NT2/D1 (cell line): ENCODE data around the gene METTL26.

Source experiments
- DNase-seq: peaks from one replicate; pipeline ENCODE4 v3.0.0-alpha.2; 2011; ENCODE audit warnings: low read depth, low spot score
- H3K27me3 ChIP-seq: 2 replicates; pipeline ENCODE4 v1.6.0; 2011; ENCODE audit warnings: mild to moderate bottlenecking; ENCODE audit not compliant: insufficient read length, insufficient read depth
- H3K36me3 ChIP-seq: 2 replicates; pipeline ENCODE4 v1.6.1; 2011; ENCODE audit warnings: mild to moderate bottlenecking, low read length, mixed read lengths; ENCODE audit not compliant: insufficient read depth, insufficient read length
- H3K4me1 ChIP-seq: 2 replicates; pipeline ENCODE4 v1.5.1; 2011; ENCODE audit not compliant: insufficient read depth, insufficient read length
- H3K4me3 ChIP-seq: 2 replicates; pipeline ENCODE4 v1.5.1; 2011; ENCODE audit warnings: low read depth; ENCODE audit not compliant: insufficient read length
- H3K9ac ChIP-seq: 2 replicates; pipeline ENCODE4 v1.6.0; 2011; ENCODE audit warnings: low read depth; ENCODE audit not compliant: insufficient read length
- H3K9me3 ChIP-seq: 2 replicates; pipeline ENCODE4 v1.5.1; 2011; ENCODE audit warnings: mild to moderate bottlenecking, low read length; ENCODE audit not compliant: insufficient read depth
- SUZ12 ChIP-seq: IDR thresholded peaks from 2 replicates; pipeline ENCODE4 v1.6.1; 2011; ENCODE audit not compliant: insufficient read length, insufficient read depth; ENCODE audit errors: extremely low read depth
- YY1 ChIP-seq: IDR thresholded peaks from 2 replicates; pipeline ENCODE4 v1.6.1; 2011; ENCODE audit not compliant: insufficient read length, insufficient read depth
- ZNF274 ChIP-seq: IDR thresholded peaks from 2 replicates; pipeline ENCODE4 v1.6.1; 2011; ENCODE audit warnings: mild to moderate bottlenecking, low read depth, low read length

Gene METTL26

GRCh38 chr16:660459-661183 lies 24.5 kb upstream of the METTL26 start:
- peaks cover 16% of the 10 kb centered on the region for H3K4me1 ChIP-seq
- H3K4me3 ChIP-seq = no peak overlapping the region
- no peaks in the 10 kb centered on the region for H3K27me3 ChIP-seq
- H3K9me3 ChIP-seq = no peaks in the 10 kb centered on the region
- peaks cover 82% of the 10 kb centered on the region for H3K36me3 ChIP-seq
- peak; percentile 66 for DNase-seq
- peak overlapping the region; percentile 74 for H3K9ac ChIP-seq
- TF ChIP-seq ZNF274 = no peak
- no peak for TF ChIP-seq YY1
- no peak for TF ChIP-seq SUZ12

- Histone ChIP-seq H3K9ac (no peak overlapping the region), H3K4me1 (peaks cover 16% of the 10 kb centered on the region), H3K4me3 (no peak overlapping the region), H3K36me3 (peaks cover 87% of the 10 kb centered on the region), H3K9me3 (no peaks in the 10 kb centered on the region), H3K27me3 (no peaks in the 10 kb centered on the region)
- no peak for DNase-seq
- TF ChIP-seq ZNF274 (no peak), YY1 (no peak)
Observed at GRCh38 chr16:660132-660458, 24.0 kb upstream of the METTL26 start.

DNA sequence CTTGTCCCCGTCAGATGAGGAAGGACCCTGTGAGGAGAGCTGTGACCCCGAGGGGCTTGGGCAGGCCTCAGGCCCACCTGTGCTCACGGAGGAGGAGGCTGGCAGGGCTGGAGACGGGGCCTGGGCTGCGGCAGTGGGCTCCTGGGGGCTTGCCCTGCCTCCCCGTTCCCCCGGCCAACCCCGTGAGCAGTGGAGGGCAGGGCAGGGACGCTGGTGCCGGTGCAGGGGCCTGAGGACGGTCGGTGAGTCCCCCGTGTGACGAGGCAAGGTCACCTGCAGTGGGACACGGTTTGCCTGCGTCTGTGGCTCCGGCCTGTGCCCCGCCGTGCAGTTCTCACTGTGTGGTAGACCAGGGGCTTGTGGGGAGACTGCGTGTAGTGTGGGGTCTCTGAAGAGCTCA lies 23.5 kb upstream of the METTL26 start:
- no peak for DNase-seq
- no peak overlapping the region for H3K9ac ChIP-seq
- H3K4me3 ChIP-seq = no peak overlapping the region
- peaks cover 16% of the 10 kb centered on the region for H3K4me1 ChIP-seq
- TF ChIP-seq YY1 (no peak), SUZ12 (no peak), ZNF274 (no peak)
- H3K27me3 ChIP-seq = no peaks in the 10 kb centered on the region
- H3K9me3 ChIP-seq = no peaks in the 10 kb centered on the region
- H3K36me3 ChIP-seq = peaks cover 90% of the 10 kb centered on the region

- H3K9ac ChIP-seq = peak overlapping the region; percentile 17
- TF ChIP-seq SUZ12 = no peak
- no peak for TF ChIP-seq ZNF274
- no peak for TF ChIP-seq YY1
- peaks cover 88% of the 10 kb centered on the region for H3K36me3 ChIP-seq
- DNase-seq = no peak
- peaks cover 16% of the 10 kb centered on the region for H3K4me1 ChIP-seq
- H3K9me3 ChIP-seq = no peaks in the 10 kb centered on the region
- no peaks in the 10 kb centered on the region for H3K27me3 ChIP-seq
- no peak overlapping the region for H3K4me3 ChIP-seq
Observed at GRCh38 chr16:658679-659571, 22.8 kb upstream of the METTL26 start.

GRCh38 chr16:657487-657886 lies 21.4 kb upstream of the METTL26 start:
- peaks cover 89% of the 10 kb centered on the region for H3K36me3 ChIP-seq
- no peaks in the 10 kb centered on the region for H3K9me3 ChIP-seq
- H3K27me3 ChIP-seq = no peaks in the 10 kb centered on the region
- no peak overlapping the region for H3K4me3 ChIP-seq
- peaks cover 19% of the 10 kb centered on the region for H3K4me1 ChIP-seq
- DNase-seq = no peak
- no peak overlapping the region for H3K9ac ChIP-seq
- TF ChIP-seq ZNF274 (no peak), YY1 (no peak)

GRCh38 chr16:654034-654433 lies 17.9 kb upstream of the METTL26 start:
- no peak for DNase-seq
- peaks cover 85% of the 10 kb centered on the region for H3K36me3 ChIP-seq
- H3K9me3 ChIP-seq = no peaks in the 10 kb centered on the region
- no peaks in the 10 kb centered on the region for H3K27me3 ChIP-seq
- H3K4me1 ChIP-seq = peaks cover 11% of the 10 kb centered on the region
- TF ChIP-seq YY1 (no peak), SUZ12 (no peak), ZNF274 (no peak)
- no peak overlapping the region for H3K4me3 ChIP-seq
- H3K9ac ChIP-seq = no peak overlapping the region

- TF ChIP-seq ZNF274 (no peak), SUZ12 (no peak), YY1 (no peak)
- Histone ChIP-seq H3K4me1 (peaks cover 11% of the 10 kb centered on the region), H3K9ac (no peak overlapping the region), H3K36me3 (peaks cover 72% of the 10 kb centered on the region), H3K4me3 (no peak overlapping the region), H3K9me3 (no peaks in the 10 kb centered on the region), H3K27me3 (no peaks in the 10 kb centered on the region)
- DNase-seq = no peak
Observed at GRCh38 chr16:652454-653305, 16.6 kb upstream of the METTL26 start.
